Skeletal muscle cell (primary cell): ENCODE results near the gene NDUFB4.

Source experiments
- DNase-seq: peaks from one replicate; pipeline ENCODE4 v3.0.0-alpha.2; 2010; ENCODE audit warnings: low read depth
- H3K4me3 ChIP-seq: 2 replicates; pipeline ENCODE4 v1.5.1; 2011; ENCODE audit warnings: low read depth, mild to moderate bottlenecking, control low read depth, low read length, moderate library complexity

The NDUFB4 gene

GRCh38 chr3:120596116-120596852, at the start of gene NDUFB4:
Gene NDUFB4 (plus strand): TSS chr3:120596336. CDS start chr3:120596360, 24 bp downstream.
- H3K4me3 ChIP-seq: peak within 1 kb of the TSS; percentile 85
- peak; percentile 95 for DNase-seq

- DNase-seq: peak; percentile 43
- H3K4me3 ChIP-seq: no peak overlapping the region
Measured at GRCh38 chr3:120550546-120550945, 45.6 kb upstream of the NDUFB4 start.

- no peak for DNase-seq
- H3K4me3 ChIP-seq: no peak overlapping the region
Measured at GRCh38 chr3:120552184-120553172, 43.7 kb upstream of the NDUFB4 start.

GRCh38 chr3:120554812-120555606, 41.1 kb upstream of the NDUFB4 start:
- DNase-seq: no peak
- H3K4me3 ChIP-seq: no peak overlapping the region

GRCh38 chr3:120555657-120556509, 40.3 kb upstream of the NDUFB4 start:
- no peak for DNase-seq
- H3K4me3 ChIP-seq: no peak overlapping the region

- no peak overlapping the region for H3K4me3 ChIP-seq
- DNase-seq: no peak
Measured at GRCh38 chr3:120557115-120557514, 39.0 kb upstream of the NDUFB4 start.

- H3K4me3 ChIP-seq: peak overlapping the region; percentile 53
- peak; percentile 69 for DNase-seq
Measured at GRCh38 chr3:120558771-120559241, 37.3 kb upstream of the NDUFB4 start.

GRCh38 chr3:120559242-120560061, 36.7 kb upstream of the NDUFB4 start:
- DNase-seq: no peak
- H3K4me3 ChIP-seq: peak overlapping the region; percentile 53

- no peak for DNase-seq
- H3K4me3 ChIP-seq: no peak overlapping the region
Measured at GRCh38 chr3:120560304-120561250, 35.6 kb upstream of the NDUFB4 start.

- no peak overlapping the region for H3K4me3 ChIP-seq
- no peak for DNase-seq
Measured at GRCh38 chr3:120561251-120562045, 34.7 kb upstream of the NDUFB4 start.

- DNase-seq: no peak
- no peak overlapping the region for H3K4me3 ChIP-seq
Measured at GRCh38 chr3:120563356-120564022, 32.6 kb upstream of the NDUFB4 start.

- no peak overlapping the region for H3K4me3 ChIP-seq
- DNase-seq: no peak
Measured at GRCh38 chr3:120566243-120566975, 29.7 kb upstream of the NDUFB4 start.

GRCh38 chr3:120567370-120568201, 28.6 kb upstream of the NDUFB4 start:
- no peak overlapping the region for H3K4me3 ChIP-seq
- DNase-seq: no peak

- no peak overlapping the region for H3K4me3 ChIP-seq
- no peak for DNase-seq
Measured at GRCh38 chr3:120568202-120568531, 28.0 kb upstream of the NDUFB4 start.
